HG03095 (cell line): ENCODE data around the gene DTX3.
A peak's percentile ranks its signal among the peaks of the same experiment; 100 is the strongest.
"Not testable (repeated sequence)": the region's sequence is repeated elsewhere in the genome, so short reads cannot be mapped to it uniquely, and the experiment has no call there.

Experiments used
- ATAC-seq: cut with Tn5 transposase; IDR thresholded peaks from one replicate; pipeline ENCODE4 v1.9.1; 2021; ENCODE audit warnings: moderate library complexity; ENCODE audit not compliant: unreplicated experiment

DTX3 gene

GRCh38 chr12:57606821-57607220, 2.2 kb downstream of the DTX3 start:
- no peak for ATAC-seq

DNA sequence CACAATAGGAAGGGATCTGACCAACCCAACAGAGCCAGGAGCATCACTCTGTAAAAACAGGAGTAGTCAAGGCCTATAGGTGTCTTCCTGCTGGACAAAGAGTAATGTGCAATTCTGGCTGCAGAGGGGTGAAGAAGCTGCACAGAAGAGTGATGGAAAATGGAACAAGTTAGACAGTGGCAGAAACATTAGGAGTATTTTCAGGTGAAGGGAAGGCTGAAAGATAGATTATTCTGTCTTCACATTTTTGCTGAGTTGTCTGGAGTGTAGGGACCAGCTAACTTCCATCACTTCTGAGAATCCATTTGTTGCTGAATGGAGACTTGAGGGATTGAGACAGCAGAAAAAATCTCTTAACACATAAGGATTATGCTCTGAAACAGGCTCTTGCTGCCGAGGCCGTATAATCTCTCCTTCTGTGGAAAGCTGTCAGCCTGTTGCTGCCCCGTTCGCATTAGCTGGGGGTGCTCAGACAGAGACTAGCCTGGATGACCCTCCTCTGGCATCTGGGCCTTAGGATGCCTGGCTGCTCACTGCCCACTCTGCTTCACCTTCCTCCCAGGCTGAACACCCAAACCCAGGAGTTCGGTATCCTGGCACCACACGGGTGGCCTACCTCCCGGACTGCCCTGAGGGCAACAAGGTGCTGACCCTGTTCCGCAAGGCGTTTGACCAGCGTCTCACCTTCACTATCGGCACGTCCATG, 3.5 kb downstream of the DTX3 start:
- no peak for ATAC-seq

GRCh38 chr12:57609101-57609780, 4.6 kb downstream of the DTX3 start:
- ATAC-seq = no peak

- no peak for ATAC-seq
Observed at GRCh38 chr12:57609781-57610553, 5.3 kb downstream of the DTX3 start.

GRCh38 chr12:57610554-57611107, 6.0 kb downstream of the DTX3 start:
- no peak for ATAC-seq

- peak; percentile 47 for ATAC-seq
Observed at GRCh38 chr12:57611108-57611826, 6.6 kb downstream of the DTX3 start, which contains the start of gene ARHGEF25. TSS of gene ARHGEF25 (plus strand) at chr12:57611435. CDS start at chr12:57611895, 460 bp downstream.

GRCh38 chr12:57611827-57612710, 7.4 kb downstream of the DTX3 start:
- ATAC-seq = no peak

DNA sequence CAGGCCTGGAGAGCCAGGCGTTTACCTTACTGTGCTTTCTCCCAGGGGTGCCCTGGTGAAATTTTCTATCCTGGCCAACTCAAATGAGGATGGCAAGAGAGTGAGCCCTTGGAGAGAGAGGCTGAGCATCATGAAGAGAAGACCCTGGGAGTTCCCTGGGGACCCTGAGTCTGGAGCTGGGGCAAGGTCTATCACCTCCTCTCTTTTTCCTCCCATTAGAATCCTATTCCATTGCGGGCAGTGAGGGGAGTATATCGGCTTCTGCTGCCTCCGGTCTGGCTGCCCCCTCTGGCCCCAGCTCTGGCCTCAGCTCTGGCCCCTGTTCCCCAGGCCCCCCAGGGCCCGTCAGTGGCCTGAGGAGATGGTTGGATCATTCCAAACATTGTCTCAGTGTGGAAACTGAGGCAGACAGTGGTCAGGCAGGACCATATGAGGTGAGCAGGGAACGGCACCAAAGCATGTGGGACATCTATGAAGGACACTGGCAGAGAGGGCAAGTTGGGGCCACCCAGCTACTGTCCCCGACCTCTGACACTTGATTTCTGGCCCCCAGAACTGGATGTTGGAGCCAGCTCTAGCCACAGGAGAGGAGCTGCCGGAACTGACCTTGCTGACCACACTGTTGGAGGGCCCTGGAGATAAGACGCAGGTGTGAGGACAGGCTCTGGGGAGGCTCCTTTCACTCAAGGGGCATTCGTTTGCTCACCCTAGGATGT, 8.2 kb downstream of the DTX3 start:
- no peak for ATAC-seq

DNA sequence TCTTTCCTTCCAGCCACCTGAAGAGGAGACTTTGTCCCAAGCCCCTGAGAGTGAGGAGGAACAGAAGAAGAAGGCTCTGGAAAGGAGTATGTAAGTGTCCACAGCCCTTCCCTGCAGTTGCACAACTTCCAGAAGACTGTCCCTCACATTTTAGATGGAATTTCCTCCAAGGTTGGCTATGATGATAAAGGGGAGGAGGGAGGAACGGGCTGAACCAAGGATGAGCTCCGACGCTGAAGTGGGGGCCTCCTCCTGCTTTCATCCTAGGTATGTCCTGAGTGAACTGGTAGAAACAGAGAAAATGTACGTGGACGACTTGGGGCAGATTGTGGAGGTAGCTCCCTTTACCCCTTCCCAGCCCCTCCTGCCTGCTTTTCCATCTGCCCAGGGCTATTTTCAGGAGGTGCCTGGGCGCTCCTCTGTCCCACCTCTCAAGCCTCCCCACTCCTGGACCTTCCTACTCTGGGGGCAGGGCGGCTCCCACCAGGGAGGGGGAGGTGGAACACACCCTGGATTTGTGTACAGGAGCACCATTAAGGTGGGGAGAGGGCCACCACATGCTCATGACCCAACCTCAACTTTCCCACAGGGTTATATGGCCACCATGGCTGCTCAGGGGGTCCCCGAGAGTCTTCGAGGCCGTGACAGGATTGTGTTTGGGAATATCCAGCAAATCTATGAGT, 8.9 kb downstream of the DTX3 start:
- ATAC-seq = no peak

- ATAC-seq = peak; percentile 48
Observed at GRCh38 chr12:57614178-57614947, 9.7 kb downstream of the DTX3 start.

DNA sequence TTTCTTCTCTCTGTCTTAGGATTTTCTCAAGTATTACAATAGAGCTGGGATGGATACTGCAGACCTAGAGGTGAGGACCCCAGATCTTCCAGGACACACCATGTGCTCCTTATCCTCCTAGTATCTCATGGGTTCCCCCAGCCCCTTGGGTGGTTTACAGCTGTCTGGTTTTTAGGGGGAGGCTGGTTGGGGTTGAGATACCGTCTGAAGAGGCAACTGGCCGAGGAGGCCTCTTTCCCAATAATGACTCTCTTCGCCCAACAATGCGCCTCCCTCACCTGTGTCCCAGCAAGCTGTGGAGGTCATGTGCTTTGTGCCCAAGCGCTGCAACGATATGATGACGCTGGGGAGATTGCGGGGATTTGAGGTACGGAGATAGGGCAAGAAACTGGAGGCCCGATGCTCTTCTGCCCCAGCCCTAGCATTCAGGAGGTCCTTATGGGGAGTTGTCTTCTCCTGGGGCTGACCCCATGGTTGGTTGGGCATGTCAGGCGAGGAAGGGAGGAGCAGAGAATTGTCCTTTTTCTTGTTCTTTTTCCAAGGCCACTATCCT, 10.4 kb downstream of the DTX3 start:
- ATAC-seq = no peak

DNA sequence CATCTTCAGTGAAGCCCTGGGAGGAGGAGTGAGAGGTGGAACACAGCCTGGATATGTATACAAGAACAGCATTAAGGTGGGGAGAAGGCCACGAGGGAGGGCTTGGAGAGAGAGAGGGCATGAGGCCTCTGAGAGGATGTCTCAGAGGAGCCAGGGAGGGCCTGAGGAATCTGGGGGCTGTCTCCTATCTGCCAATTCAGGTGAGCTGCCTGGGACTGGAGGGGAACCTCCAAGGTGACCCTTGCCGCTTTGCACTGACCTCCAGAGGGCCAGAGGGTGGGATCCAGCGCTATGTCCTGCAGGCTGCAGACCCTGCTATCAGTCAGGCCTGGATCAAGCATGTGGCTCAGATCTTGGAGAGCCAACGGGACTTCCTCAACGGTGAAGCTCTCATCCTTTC, 11.0 kb downstream of the DTX3 start:
- no peak for ATAC-seq

GRCh38 chr12:57616383-57617101, 11.9 kb downstream of the DTX3 start:
- ATAC-seq = no peak

- no peak for ATAC-seq
Observed at GRCh38 chr12:57617942-57618341, 13.3 kb downstream of the DTX3 start.

DNA sequence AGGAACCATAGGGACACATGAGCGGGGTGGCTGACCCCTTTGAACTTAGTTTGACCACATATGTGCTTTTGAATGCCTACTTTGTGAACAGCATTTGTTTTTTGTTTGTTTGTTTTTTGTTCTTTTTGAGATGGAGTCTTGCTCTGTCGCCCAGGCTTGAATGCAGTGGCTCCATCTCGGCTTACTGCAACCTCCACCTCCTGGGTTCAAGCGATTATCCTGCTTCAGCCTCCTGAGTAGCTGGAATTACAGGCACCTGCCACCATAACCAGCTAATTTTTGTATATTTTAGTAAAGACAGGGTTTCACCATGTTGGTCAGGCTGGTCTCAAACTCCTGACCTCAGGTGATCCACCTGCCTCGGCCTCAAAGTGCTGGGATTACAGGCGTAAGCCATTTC, 13.8 kb downstream of the DTX3 start:
- not testable (repeated sequence) for ATAC-seq

DNA sequence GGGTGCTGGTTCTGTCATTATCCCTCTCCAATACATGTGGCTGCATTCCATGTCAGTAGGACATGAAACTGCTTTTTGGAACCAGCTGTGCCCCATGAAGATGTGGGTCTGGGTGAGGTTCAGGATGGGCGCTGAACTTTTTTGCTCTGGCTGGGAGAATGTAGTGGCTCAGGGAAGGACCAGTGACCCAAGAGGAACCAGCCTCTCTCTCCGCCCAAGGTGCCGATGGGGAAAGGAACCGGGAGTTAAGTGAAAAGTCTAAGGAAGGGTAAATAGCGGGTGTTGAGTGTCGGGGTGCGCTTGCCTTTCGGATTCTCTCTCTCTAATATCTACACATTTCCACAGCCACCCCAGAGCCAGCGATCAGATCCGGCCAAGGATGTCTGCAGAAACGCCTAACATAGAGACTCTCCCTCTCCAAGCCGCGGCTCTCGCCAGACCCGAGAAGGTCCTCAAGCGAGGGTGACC, 14.4 kb downstream of the DTX3 start:
- ATAC-seq = no peak
